HG02970 (cell line): ENCODE results near the gene TMEM87A.
A peak's percentile ranks its signal among the peaks of the same experiment; 100 is the strongest.
"Not testable (repeated sequence)": the region's sequence is repeated elsewhere in the genome, so short reads cannot be mapped to it uniquely, and the experiment has no call there.

Source experiments
- ATAC-seq: cut with Tn5 transposase; IDR thresholded peaks from one replicate; pipeline ENCODE4 v1.9.1; 2021; ENCODE audit warnings: mild to moderate bottlenecking, moderate library complexity, moderate number of reproducible peaks; ENCODE audit not compliant: unreplicated experiment, low FRiP score

TMEM87A gene

GRCh38 chr15:42272939-42273899, at the start of gene TMEM87A, which contains the start of gene GANC:
Gene TMEM87A (minus strand): TSS chr15:42273433. CDS start chr15:42273398, 35 bp downstream.
Gene GANC (plus strand): TSS chr15:42273201. CDS start chr15:42274482, 1,281 bp downstream.
- peak; percentile 87 for ATAC-seq

GRCh38 chr15:42319206-42319605, 46.0 kb upstream of the TMEM87A start:
- ATAC-seq: no peak

GRCh38 chr15:42316282-42316805, 43.1 kb upstream of the TMEM87A start:
- ATAC-seq: not testable (repeated sequence)

- no peak for ATAC-seq
These were observed 42.3 kb upstream of the TMEM87A start for GRCh38 chr15:42315521-42315920.

GRCh38 chr15:42314818-42315217, 41.6 kb upstream of the TMEM87A start:
- no peak for ATAC-seq

GRCh38 chr15:42313463-42313862, 40.2 kb upstream of the TMEM87A start:
- no peak for ATAC-seq

GRCh38 chr15:42306681-42307080, 33.4 kb upstream of the TMEM87A start:
- no peak for ATAC-seq

- not testable (repeated sequence) for ATAC-seq
These were observed 27.8 kb upstream of the TMEM87A start for GRCh38 chr15:42301004-42301403.

GRCh38 chr15:42289166-42289565, 15.9 kb upstream of the TMEM87A start:
- ATAC-seq: no peak

GRCh38 chr15:42287931-42288330, 14.7 kb upstream of the TMEM87A start:
- ATAC-seq: no peak

GRCh38 chr15:42286445-42287029, 13.3 kb upstream of the TMEM87A start:
- no peak for ATAC-seq

- ATAC-seq: no peak
These were observed 11.8 kb upstream of the TMEM87A start for GRCh38 chr15:42285034-42285433.

GRCh38 chr15:42284551-42284950, 11.3 kb upstream of the TMEM87A start:
- ATAC-seq: no peak

- no peak for ATAC-seq
These were observed 10.4 kb upstream of the TMEM87A start for GRCh38 chr15:42283671-42284070.

GRCh38 chr15:42282926-42283325, 9.7 kb upstream of the TMEM87A start:
- ATAC-seq: no peak

- ATAC-seq: no peak
These were observed 9.1 kb upstream of the TMEM87A start for GRCh38 chr15:42282344-42282743.

GRCh38 chr15:42279234-42279723, 6.0 kb upstream of the TMEM87A start:
- ATAC-seq: no peak

GRCh38 chr15:42276762-42277161, 3.5 kb upstream of the TMEM87A start:
- ATAC-seq: no peak

- no peak for ATAC-seq
These were observed 2.7 kb upstream of the TMEM87A start for GRCh38 chr15:42275780-42276391.

- ATAC-seq: no peak
These were observed 1.4 kb upstream of the TMEM87A start for GRCh38 chr15:42274702-42274989.
